Stomach (tissue), 9 donors: ENCODE results near the gene SLC6A18. TPM values are rescaled to one million over a fixed set of nuclear protein-coding genes. Genes with fewer than 3 reads are reported as not detected.
"Not testable (repeated sequence)": the region's sequence is repeated elsewhere in the genome, so short reads cannot be mapped to it uniquely, and the experiment has no call there.

Source experiments
- DNase-seq, 2 donors: peaks; one replicate each; pipeline versions ENCODE4 v3.0.0 to v3.0.0-alpha.2; 2013 to 2019
- H3K27ac ChIP-seq, 5 donors: fragments of 200-600 bp in 4 of 5; sonication (generic) in 4 of 5; one replicate each; pipeline ENCODE4 v1.5.1; 2013 to 2019; ENCODE audit warnings: mild to moderate bottlenecking in 1 of 5, moderate library complexity in 1 of 5
- H3K27me3 ChIP-seq, 3 donors: fragments of 200-600 bp; sonication (generic); one replicate each; pipeline ENCODE4 v1.5.1; 2017 to 2019; ENCODE audit warnings: mixed run types in 1 of 3
- H3K36me3 ChIP-seq, 4 donors: fragments of 200-600 bp; sonication (generic); 1 replicate in 3 of 4; 2 replicates in 1 of 4; pipeline ENCODE4 v1.5.1; 2016 to 2019
- H3K4me1 ChIP-seq, 4 donors: fragments of 200-600 bp; sonication (generic); one replicate each; pipeline ENCODE4 v1.5.1; 2016 to 2019
- H3K4me3 ChIP-seq, 4 donors: fragments of 200-600 bp; sonication (generic) in 3 of 4; one replicate each; pipeline ENCODE4 v1.5.1; 2016 to 2019; ENCODE audit warnings: mild to moderate bottlenecking in 1 of 4
- H3K9me3 ChIP-seq, 4 donors: fragments of 200-600 bp; sonication (generic); one replicate each; pipeline ENCODE4 v1.5.1; 2016 to 2019
- EP300 ChIP-seq: sonication (generic); formaldehyde crosslinking; IDR thresholded peaks from one replicate; pipeline ENCODE4 v1.6.1; 2017; ENCODE audit warnings: antibody characterized with exemption
- POLR2A ChIP-seq, 4 donors: fragments of 450-650 bp; IDR thresholded peaks; one replicate each; pipeline ENCODE4 v1.6.1; 2016; ENCODE audit warnings: antibody characterized with exemption in 4 of 4, control low read depth in 2 of 4, mild to moderate bottlenecking in 1 of 4, moderate library complexity in 1 of 4
- POLR2AphosphoS5 ChIP-seq, 3 donors: sonication (generic); formaldehyde crosslinking; IDR thresholded peaks; one replicate each; pipeline ENCODE4 v1.6.1; 2016; ENCODE audit warnings: antibody characterized with exemption in 3 of 3
- WGBS, 5 donors: extraction: QIAGEN DNeasy Blood & Tissue Kit in 3 of 5; methylation state at CpG; one replicate each; pipeline versions ENCODE4 v1.1.5 to v1.1.7; 2013 to 2018; 5-methylcytosine and 5-hydroxymethylcytosine counted together
- intact Hi-C: fragments of 100-400 bp; cut with DNase I; formaldehyde crosslinking; loops from one replicate; pipeline ENCODE4 v1.15.1; 2023; ENCODE audit warnings: low total_unique reads
- polyA plus RNA-seq, 3 donors: library from polyadenylated mRNA; stranded (reverse); fragments of 200-250 nt; gene quantifications; one replicate each; pipeline ENCODE4 v1.2.3, GENCODE V29; 2013
- total RNA-seq, 5 donors: library from RNA; depleted of rRNA; stranded (reverse); fragments of >200 nt; gene quantifications; one replicate each; pipeline versions ENCODE4 v1.1.0 to v1.2.3, GENCODE V29; 2014 to 2016
- TF ChIP-seq, protein P1 (sequence below), 7 experiments: fragments of 450-650 bp in 4 of 7; fragments of 200-600 bp in 3 of 7; sonication (generic) in 3 of 7; IDR thresholded peaks; one replicate each; pipeline ENCODE4 v1.5.1; 2016 to 2019; ENCODE audit warnings: antibody characterized with exemption in 7 of 7, control low read depth in 2 of 7, mild to moderate bottlenecking in 1 of 7
- donor health status: healthy with polysubstance abuse.
- donor health status: Bipolar disorder and iron deficiency.
- donor health status: healthy.

SLC6A18 gene
- total and polyA plus RNA-seq, 8 donors = not detected

DNA sequence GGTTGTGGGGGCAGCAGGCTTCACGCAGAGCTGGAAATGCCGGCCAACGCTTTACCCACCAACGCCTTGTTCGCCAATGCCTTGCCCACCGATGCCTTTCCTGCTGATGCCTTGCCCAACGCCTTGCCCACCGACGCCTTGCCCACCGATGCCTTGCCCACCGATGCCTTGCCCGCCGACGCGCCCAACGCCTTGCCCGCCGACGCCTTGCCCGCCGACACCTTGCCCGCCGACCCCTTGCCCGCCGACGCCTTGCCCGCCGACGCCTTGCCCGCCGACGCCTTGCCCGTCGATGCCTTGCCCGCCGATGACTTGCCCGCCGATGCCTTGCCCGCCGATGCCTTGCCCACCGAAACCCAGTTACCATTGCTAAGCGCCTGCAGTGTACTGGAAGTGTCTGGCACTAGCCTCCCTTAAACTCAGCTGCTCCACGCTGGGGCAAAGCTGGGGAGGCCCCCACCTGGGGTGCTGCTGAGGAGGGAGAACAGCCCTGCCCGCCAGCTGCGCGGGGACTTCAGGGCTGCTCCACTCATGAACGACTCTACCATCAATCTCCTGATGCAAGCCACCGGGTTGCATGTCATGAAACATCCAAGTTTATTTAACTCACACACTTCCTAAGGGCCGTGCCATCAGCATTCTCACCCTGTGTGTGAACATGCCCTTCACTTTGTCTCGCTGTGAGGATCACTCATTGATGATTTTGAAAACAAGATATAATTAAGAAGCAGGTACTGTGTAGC lies 1.8 kb downstream of the SLC6A18 start:
- Histone ChIP-seq H3K27ac (no peak overlapping the region), H3K4me1 (no peaks in the 10 kb centered on the region), H3K9me3 (no peaks in the 10 kb centered on the region), H3K36me3 (no peaks in the 10 kb centered on the region), H3K27me3 (peaks cover 0 to 64% (median 0%) of the 10 kb centered on the region in 3 donors), H3K4me3 (no peak overlapping the region)
- TF ChIP-seq EP300 (no peak), POLR2A (IDR thresholded peaks at IDR 0.05) (no peak), POLR2AphosphoS5 (IDR thresholded peaks at IDR 0.05) (no peak)
- TF ChIP-seq, protein P1, sequence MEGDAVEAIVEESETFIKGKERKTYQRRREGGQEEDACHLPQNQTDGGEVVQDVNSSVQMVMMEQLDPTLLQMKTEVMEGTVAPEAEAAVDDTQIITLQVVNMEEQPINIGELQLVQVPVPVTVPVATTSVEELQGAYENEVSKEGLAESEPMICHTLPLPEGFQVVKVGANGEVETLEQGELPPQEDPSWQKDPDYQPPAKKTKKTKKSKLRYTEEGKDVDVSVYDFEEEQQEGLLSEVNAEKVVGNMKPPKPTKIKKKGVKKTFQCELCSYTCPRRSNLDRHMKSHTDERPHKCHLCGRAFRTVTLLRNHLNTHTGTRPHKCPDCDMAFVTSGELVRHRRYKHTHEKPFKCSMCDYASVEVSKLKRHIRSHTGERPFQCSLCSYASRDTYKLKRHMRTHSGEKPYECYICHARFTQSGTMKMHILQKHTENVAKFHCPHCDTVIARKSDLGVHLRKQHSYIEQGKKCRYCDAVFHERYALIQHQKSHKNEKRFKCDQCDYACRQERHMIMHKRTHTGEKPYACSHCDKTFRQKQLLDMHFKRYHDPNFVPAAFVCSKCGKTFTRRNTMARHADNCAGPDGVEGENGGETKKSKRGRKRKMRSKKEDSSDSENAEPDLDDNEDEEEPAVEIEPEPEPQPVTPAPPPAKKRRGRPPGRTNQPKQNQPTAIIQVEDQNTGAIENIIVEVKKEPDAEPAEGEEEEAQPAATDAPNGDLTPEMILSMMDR (IDR thresholded peaks at IDR 0.05) = no peak
- WGBS, 5 donors = 83 to 87% (median 85%) methylated on average over 32 to 50 of the region's 50 CpGs
- no peak for DNase-seq
- intact Hi-C loops = no loop called here

DNA sequence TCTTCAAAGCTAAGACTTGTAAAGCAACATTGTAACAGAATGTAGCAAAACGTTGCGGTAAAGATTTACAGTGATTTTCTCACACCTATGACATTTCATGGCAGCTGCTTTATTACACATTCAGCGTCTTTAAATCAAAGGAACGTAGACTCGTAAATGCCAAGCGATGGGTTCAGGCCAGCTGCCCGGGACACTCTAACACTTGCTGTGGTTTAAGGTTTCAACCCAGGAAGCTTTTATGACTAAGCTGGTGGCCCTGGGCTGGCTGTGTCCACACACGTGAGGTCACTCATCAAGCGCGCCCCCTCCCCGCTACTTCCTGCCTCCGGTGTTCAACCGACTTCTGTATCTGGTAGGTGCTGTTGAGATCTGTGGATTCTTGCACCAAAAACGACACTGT lies 2.5 kb downstream of the SLC6A18 start:
- Histone ChIP-seq H3K4me3 (no peak overlapping the region), H3K9me3 (no peaks in the 10 kb centered on the region), H3K27ac (no peak overlapping the region), H3K4me1 (no peaks in the 10 kb centered on the region), H3K36me3 (no peaks in the 10 kb centered on the region), H3K27me3 (peaks cover 0 to 71% (median 0%) of the 10 kb centered on the region in 3 donors)
- peak in 1 of 2 donors; percentile 36 for DNase-seq
- TF ChIP-seq, protein P1 (IDR thresholded peaks at IDR 0.05) = no peak
- no peak for TF ChIP-seq POLR2A (IDR thresholded peaks at IDR 0.05)
- 28 to 46% (median 40%) methylated on average over 14 of the region's 14 CpGs for WGBS, 5 donors
- intact Hi-C loops = no loop called here

DNA sequence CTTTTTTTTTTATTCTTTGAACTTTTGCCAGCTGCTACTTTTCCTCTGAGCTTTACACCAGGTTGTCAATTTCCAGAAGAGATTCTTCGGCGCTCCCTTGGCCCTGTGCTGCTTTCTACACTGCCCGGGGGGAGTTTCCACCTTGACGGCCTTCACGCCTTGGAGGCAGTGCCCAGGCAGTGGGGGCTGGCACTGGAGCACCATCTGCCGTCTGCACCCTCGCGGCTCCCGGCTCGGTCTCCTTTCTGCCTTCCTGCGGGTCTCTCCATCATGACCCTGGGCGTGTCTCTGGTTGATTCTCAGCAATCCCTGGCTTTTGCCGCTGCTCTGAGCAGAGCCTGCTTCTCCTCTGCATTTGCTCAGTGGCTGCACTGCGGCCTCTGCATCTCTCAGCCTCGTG lies 2.9 kb downstream of the SLC6A18 start:
- Histone ChIP-seq H3K27ac (no peak overlapping the region), H3K36me3 (no peaks in the 10 kb centered on the region), H3K9me3 (no peaks in the 10 kb centered on the region), H3K4me1 (no peaks in the 10 kb centered on the region), H3K4me3 (no peak overlapping the region), H3K27me3 (peaks cover 0 to 74% (median 0%) of the 10 kb centered on the region in 3 donors)
- no peak for DNase-seq
- WGBS, 5 donors = 56 to 81% (median 60%) methylated on average over 15 of the region's 15 CpGs
- TF ChIP-seq, protein P1 (IDR thresholded peaks at IDR 0.05) = no peak
- TF ChIP-seq POLR2AphosphoS5 (IDR thresholded peaks at IDR 0.05) = no peak
- intact Hi-C loops = no loop called here

GRCh38 chr5:1229023-1229422 lies 3.8 kb downstream of the SLC6A18 start:
- H3K4me3 ChIP-seq, H3K36me3 ChIP-seq, H3K27ac ChIP-seq, H3K9me3 ChIP-seq, H3K4me1 ChIP-seq, DNase-seq, intact Hi-C loops: not testable (repeated sequence)
- H3K27me3 ChIP-seq = peaks cover 0 to 73% (median 0%) of the 10 kb centered on the region in 3 donors
- 80 to 88% (median 87%) methylated on average over 11 of the region's 11 CpGs for WGBS, 5 donors

DNA sequence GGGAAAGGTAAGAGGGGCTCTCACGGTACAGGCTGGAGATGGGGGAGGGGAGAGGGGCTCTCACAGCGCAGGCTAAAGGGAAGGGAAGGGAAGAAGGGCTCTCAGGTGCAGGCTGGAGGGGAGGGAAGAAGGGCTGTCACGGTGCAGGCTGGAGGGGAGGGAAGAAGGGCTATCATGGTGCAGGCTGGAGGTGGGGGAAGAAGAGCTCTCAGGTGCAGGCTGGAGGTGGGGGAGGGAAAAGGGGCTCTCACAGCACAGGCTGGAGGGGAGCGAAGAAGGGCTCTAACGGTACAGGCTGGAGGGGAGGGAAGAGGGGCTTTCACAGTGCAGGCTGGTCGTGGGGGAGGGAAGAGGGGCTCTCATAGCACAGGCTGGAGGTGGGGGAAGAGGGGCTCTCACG lies 4.6 kb downstream of the SLC6A18 start:
- Histone ChIP-seq H3K36me3 (no peaks in the 10 kb centered on the region), H3K4me1 (no peaks in the 10 kb centered on the region), H3K27me3 (peaks cover 0 to 68% (median 0%) of the 10 kb centered on the region in 3 donors), H3K9me3 (peaks cover 0 to 5% (median 3%) of the 10 kb centered on the region in 4 donors), H3K27ac (no peak overlapping the region), H3K4me3 (no peak overlapping the region)
- intact Hi-C loops = no loop called here
- 35 to 52% (median 42%) methylated on average over 5 to 7 of the region's 7 CpGs for WGBS, 5 donors
- no peak for DNase-seq
- TF ChIP-seq, protein P1 (IDR thresholded peaks at IDR 0.05) = no peak
- TF ChIP-seq POLR2AphosphoS5 (IDR thresholded peaks at IDR 0.05) (no peak), POLR2A (IDR thresholded peaks at IDR 0.05) (no peak), EP300 (no peak)
